IgD-negative memory B cell (primary cell): ENCODE results near the gene GAL3ST1. TPM values are rescaled to one million over a fixed set of nuclear protein-coding genes. Genes with fewer than 3 reads are reported as not detected.
"Not testable (repeated sequence)": the region's sequence is repeated elsewhere in the genome, so short reads cannot be mapped to it uniquely, and the experiment has no call there.

Experiments
- H3K27ac Mint-ChIP-seq, 3 donors: one replicate each; pipeline ENCODE4 v1.8.0; 2020 to 2022; ENCODE audit warnings: mild to moderate bottlenecking in 3 of 3, mixed read lengths in 3 of 3, moderate library complexity in 1 of 3
- H3K27me3 Mint-ChIP-seq: one replicate; pipeline ENCODE4 v1.8.0; 2021; ENCODE audit warnings: mixed read lengths
- H3K36me3 Mint-ChIP-seq: one replicate; pipeline ENCODE4 v1.8.0; 2020; ENCODE audit warnings: mild to moderate bottlenecking, mixed read lengths
- H3K4me1 Mint-ChIP-seq, 3 donors: one replicate each; pipeline ENCODE4 v1.8.0; 2020 to 2022; ENCODE audit warnings: mixed read lengths in 3 of 3, mild to moderate bottlenecking in 1 of 3
- H3K4me3 Mint-ChIP-seq, 4 donors: one replicate each; pipeline ENCODE4 v1.8.0; 2020 to 2022; ENCODE audit warnings: mild to moderate bottlenecking in 4 of 4, mixed read lengths in 4 of 4, moderate library complexity in 3 of 4
- H3K9me3 Mint-ChIP-seq, 3 donors: one replicate each; pipeline ENCODE4 v1.8.0; 2020 to 2021; ENCODE audit warnings: mixed read lengths in 3 of 3, mild to moderate bottlenecking in 1 of 3
- polyA plus RNA-seq: library from polyadenylated mRNA; unstranded; fragments of 300-500 nt; fragmentation: Illumina TruSeq; gene quantifications from one replicate; pipeline ENCODE4 v1.2.3, GENCODE V29; 2021

The GAL3ST1 gene
- polyA plus RNA-seq, 1 donor from 2014 or later = not detected

GRCh38 chr22:30605449-30606110 is 31.1 kb upstream of the GAL3ST1 start:
- Mint-ChIP-seq H3K4me1 (peaks cover 15 to 25% (median 21%) of the 10 kb centered on the region in 3 donors), H3K27ac (no peak overlapping the region), H3K9me3 (no peaks in the 10 kb centered on the region), H3K36me3 (no peaks in the 10 kb centered on the region), H3K4me3 (peak overlapping the region in 3 of 4 donors; percentile 70 to 81 (median 74)), H3K27me3 (peaks cover 5% of the 10 kb centered on the region)

- H3K9me3 Mint-ChIP-seq = no peaks in the 10 kb centered on the region
- no peak overlapping the region for H3K4me3 Mint-ChIP-seq
- peaks cover 3% of the 10 kb centered on the region for H3K27me3 Mint-ChIP-seq
- no peak overlapping the region for H3K27ac Mint-ChIP-seq
- H3K4me1 Mint-ChIP-seq = peaks cover 15 to 25% (median 15%) of the 10 kb centered on the region in 3 donors
- no peaks in the 10 kb centered on the region for H3K36me3 Mint-ChIP-seq
These were observed 30.3 kb upstream of the GAL3ST1 start for GRCh38 chr22:30604723-30605122.

GRCh38 chr22:30603801-30604200 is 29.3 kb upstream of the GAL3ST1 start:
- peak overlapping the region in 1 of 4 donors; percentile 48 for H3K4me3 Mint-ChIP-seq
- H3K36me3 Mint-ChIP-seq = no peaks in the 10 kb centered on the region
- H3K9me3 Mint-ChIP-seq = no peaks in the 10 kb centered on the region
- peaks cover 8 to 17% (median 10%) of the 10 kb centered on the region in 3 donors for H3K4me1 Mint-ChIP-seq
- no peaks in the 10 kb centered on the region for H3K27me3 Mint-ChIP-seq
- H3K27ac Mint-ChIP-seq = peak overlapping the region in 2 of 3 donors; percentile 3 to 60

- Mint-ChIP-seq H3K27ac (no peak overlapping the region), H3K27me3 (no peaks in the 10 kb centered on the region), H3K9me3 (no peaks in the 10 kb centered on the region), H3K4me3 (no peak overlapping the region), H3K36me3 (no peaks in the 10 kb centered on the region), H3K4me1 (peaks cover 5 to 7% (median 7%) of the 10 kb centered on the region in 3 donors)
These were observed 27.6 kb upstream of the GAL3ST1 start for GRCh38 chr22:30602049-30602448.

- Mint-ChIP-seq H3K36me3 (no peaks in the 10 kb centered on the region), H3K27ac (no peak overlapping the region), H3K27me3 (no peaks in the 10 kb centered on the region), H3K4me1 (peaks cover 3 to 7% (median 5%) of the 10 kb centered on the region in 3 donors), H3K9me3 (no peaks in the 10 kb centered on the region), H3K4me3 (no peak overlapping the region)
These were observed 27.0 kb upstream of the GAL3ST1 start for GRCh38 chr22:30601464-30601863.

- H3K4me1 Mint-ChIP-seq = peaks cover 3 to 7% (median 5%) of the 10 kb centered on the region in 3 donors
- no peak overlapping the region for H3K4me3 Mint-ChIP-seq
- no peaks in the 10 kb centered on the region for H3K36me3 Mint-ChIP-seq
- H3K27ac Mint-ChIP-seq = no peak overlapping the region
- no peaks in the 10 kb centered on the region for H3K9me3 Mint-ChIP-seq
- H3K27me3 Mint-ChIP-seq = no peaks in the 10 kb centered on the region
These were observed 26.5 kb upstream of the GAL3ST1 start for GRCh38 chr22:30600921-30601320.

- Mint-ChIP-seq H3K4me3 (no peak overlapping the region), H3K27me3 (no peaks in the 10 kb centered on the region), H3K36me3 (no peaks in the 10 kb centered on the region)
These were observed 24.5 kb upstream of the GAL3ST1 start for GRCh38 chr22:30598986-30599385.

GRCh38 chr22:30596886-30597285 is 22.4 kb upstream of the GAL3ST1 start:
- Mint-ChIP-seq H3K4me3 (no peak overlapping the region), H3K4me1 (peaks cover 0 to 1% (median 0%) of the 10 kb centered on the region in 3 donors), H3K36me3 (no peaks in the 10 kb centered on the region), H3K27me3 (peaks cover 1% of the 10 kb centered on the region), H3K27ac (no peak overlapping the region), H3K9me3 (no peaks in the 10 kb centered on the region)

More at GRCh38 chr22:30598986-30599385, 24.5 kb upstream of the GAL3ST1 start:
- Mint-ChIP-seq H3K4me1 (peaks cover 0 to 3% (median 0%) of the 10 kb centered on the region in 3 donors), H3K9me3 (no peaks in the 10 kb centered on the region), H3K27ac (no peak overlapping the region)

- no peaks in the 10 kb centered on the region for H3K9me3 Mint-ChIP-seq
- H3K4me1 Mint-ChIP-seq = peaks cover 0 to 1% (median 0%) of the 10 kb centered on the region in 3 donors
- no peak overlapping the region for H3K4me3 Mint-ChIP-seq
- H3K27me3 Mint-ChIP-seq = peaks cover 1% of the 10 kb centered on the region
- no peaks in the 10 kb centered on the region for H3K36me3 Mint-ChIP-seq
- H3K27ac Mint-ChIP-seq = no peak overlapping the region
These were observed 21.7 kb upstream of the GAL3ST1 start for GRCh38 chr22:30596199-30596598.

GRCh38 chr22:30592360-30592713 is 17.9 kb upstream of the GAL3ST1 start:
- H3K36me3 Mint-ChIP-seq, H3K27me3 Mint-ChIP-seq, H3K9me3 Mint-ChIP-seq, H3K4me3 Mint-ChIP-seq, H3K4me1 Mint-ChIP-seq, H3K27ac Mint-ChIP-seq: not testable (repeated sequence)

- H3K27ac Mint-ChIP-seq = no peak within 1 kb of the TSS
- H3K9me3 Mint-ChIP-seq = no peaks in the 10 kb centered on the region
- peaks cover 5% of the 10 kb centered on the region for H3K36me3 Mint-ChIP-seq
- peaks cover 1% of the 10 kb centered on the region for H3K27me3 Mint-ChIP-seq
- peaks cover 0 to 7% (median 0%) of the 10 kb centered on the region in 3 donors for H3K4me1 Mint-ChIP-seq
- no peak within 1 kb of the TSS for H3K4me3 Mint-ChIP-seq
These were observed 17.3 kb upstream of the GAL3ST1 start, which contains the start of gene PES1 for GRCh38 chr22:30591588-30592359. Gene PES1, minus strand, starts transcription at chr22:30591910. Its CDS starts 77 bp downstream, at chr22:30591833.

- peaks cover 0 to 7% (median 0%) of the 10 kb centered on the region in 3 donors for H3K4me1 Mint-ChIP-seq
- no peaks in the 10 kb centered on the region for H3K9me3 Mint-ChIP-seq
- H3K4me3 Mint-ChIP-seq = no peak overlapping the region
- no peak overlapping the region for H3K27ac Mint-ChIP-seq
- H3K36me3 Mint-ChIP-seq = peaks cover 8% of the 10 kb centered on the region
- H3K27me3 Mint-ChIP-seq = peaks cover 1% of the 10 kb centered on the region
These were observed 16.7 kb upstream of the GAL3ST1 start for GRCh38 chr22:30591191-30591587.

- Mint-ChIP-seq H3K4me3 (peak overlapping the region in 1 of 4 donors; percentile 20), H3K9me3 (no peaks in the 10 kb centered on the region), H3K4me1 (peaks cover 0 to 7% (median 0%) of the 10 kb centered on the region in 3 donors), H3K36me3 (peaks cover 12% of the 10 kb centered on the region), H3K27me3 (no peaks in the 10 kb centered on the region), H3K27ac (no peak overlapping the region)
These were observed 11.9 kb upstream of the GAL3ST1 start for GRCh38 chr22:30586414-30586813.

GRCh38 chr22:30584441-30584840 is 10.0 kb upstream of the GAL3ST1 start:
- peaks cover 14% of the 10 kb centered on the region for H3K36me3 Mint-ChIP-seq
- H3K9me3 Mint-ChIP-seq = no peaks in the 10 kb centered on the region
- no peaks in the 10 kb centered on the region for H3K4me1 Mint-ChIP-seq
- no peak overlapping the region for H3K27ac Mint-ChIP-seq
- H3K27me3 Mint-ChIP-seq = no peaks in the 10 kb centered on the region
- no peak overlapping the region for H3K4me3 Mint-ChIP-seq

- H3K9me3 Mint-ChIP-seq = no peaks in the 10 kb centered on the region
- H3K4me1 Mint-ChIP-seq = peaks cover 0 to 2% (median 0%) of the 10 kb centered on the region in 3 donors
- H3K36me3 Mint-ChIP-seq = peaks cover 22% of the 10 kb centered on the region
- H3K4me3 Mint-ChIP-seq = no peak overlapping the region
- no peaks in the 10 kb centered on the region for H3K27me3 Mint-ChIP-seq
- H3K27ac Mint-ChIP-seq = no peak overlapping the region
These were observed 8.5 kb upstream of the GAL3ST1 start for GRCh38 chr22:30582788-30583545.
